Ovary (tissue), 9 donors: Measurements from ENCODE around the gene FOXQ1. TPM values are rescaled to one million over a fixed set of nuclear protein-coding genes. Genes with fewer than 3 reads are reported as not detected.

Source experiments
- DNase-seq, 5 donors: peaks; one replicate each; pipeline ENCODE4 v3.0.0-alpha.2; 2019 to 2020
- H3K27ac ChIP-seq, 2 donors: fragments of 200-600 bp; one replicate each; pipeline versions ENCODE4 v1.5.1 to v1.8.0; 2019 to 2022
- H3K27me3 ChIP-seq: fragments of 200-600 bp; one replicate; pipeline ENCODE4 v1.8.0; 2022
- H3K36me3 ChIP-seq: fragments of 200-600 bp; sonication (generic); one replicate; pipeline ENCODE4 v1.5.1; 2019
- H3K4me1 ChIP-seq: one replicate; pipeline ENCODE4 v1.8.1; 2013; ENCODE audit warnings: mild to moderate bottlenecking, moderate library complexity; ENCODE audit not compliant: insufficient read depth
- H3K4me3 ChIP-seq: fragments of 200-600 bp; sonication (generic); one replicate; pipeline ENCODE4 v1.5.1; 2017
- H3K9me3 ChIP-seq, 2 donors: fragments of 200-600 bp in 1 of 2; sonication (generic) in 1 of 2; one replicate each; pipeline versions ENCODE4 v1.5.1 to v1.8.1; 2013 to 2019; ENCODE audit warnings: mild to moderate bottlenecking in 1 of 2, moderate library complexity in 1 of 2
- CTCF ChIP-seq, 3 donors: fragments of 450-650 bp in 2 of 3; fragments of 200-600 bp in 1 of 3; IDR thresholded peaks; one replicate each; pipeline versions ENCODE4 v1.5.1 to v1.8.0; 2016 to 2022; ENCODE audit warnings: antibody characterized with exemption in 3 of 3, mild to moderate bottlenecking in 1 of 3
- EP300 ChIP-seq: sonication (generic); formaldehyde crosslinking; IDR thresholded peaks from one replicate; pipeline ENCODE4 v1.6.1; 2017; ENCODE audit warnings: antibody characterized with exemption
- POLR2A ChIP-seq: fragments of 450-650 bp; IDR thresholded peaks from one replicate; pipeline ENCODE4 v1.6.1; 2017; ENCODE audit warnings: antibody characterized with exemption, mild to moderate bottlenecking, moderate library complexity
- WGBS, 3 donors: extraction: QIAGEN DNeasy Blood & Tissue Kit in 1 of 3; methylation state at CpG; one replicate each; pipeline versions ENCODE4 v1.1.5 to v1.1.7; 2013 to 2017; 5-methylcytosine and 5-hydroxymethylcytosine counted together
- intact Hi-C, 4 donors: fragments of 100-400 bp; cut with DNase I; formaldehyde crosslinking; loops; one replicate each; pipeline versions ENCODE4 v1.11.0 to v1.15.1; 2022 to 2023
- polyA plus RNA-seq, 2 donors: library from polyadenylated mRNA; stranded (reverse); fragments of 200-250 nt in 1 of 2; fragments of 350-450 nt in 1 of 2; fragmentation: Illumina TruSeq in 1 of 2; extraction: RNeasy Lipid Tissue Mini Kit (QIAGEN cat#74804) in 1 of 2; gene quantifications; one replicate each; pipeline ENCODE4 v1.2.3, GENCODE V29; 2013 to 2014
- total RNA-seq, 7 donors: library from RNA; depleted of rRNA in 2 of 7; stranded (reverse); fragments of >200 nt in 2 of 7; fragmentation: NEBNext Ultra II Directional in 3 of 7; extraction: Animal tissue kit (Norgen Biotek cat#: 25700) in 3 of 7; gene quantifications; one replicate each; pipeline versions ENCODE4 v1.1.0 to v1.2.4, GENCODE V29; 2016 to 2023
- donor health status: DM: no; HTN: no; CAD: no; lungs with moderate emphysema.
- donor health status: DM: no; HTN: no; CAD: no.
- donor health status: Bipolar disorder and iron deficiency.
- donor health status: DM: yes; HTN: yes; CAD: no.
- donor health status: DM: no; HTN: no; CAD: no.
- donor health status: DM: yes; HTN: yes; CAD: no.

The FOXQ1 gene
- total and polyA plus RNA-seq, 9 donors, result 0.07 to 4.3 (median 0.77) TPM; not detected in 1

- DNase-seq, result no peak
- no peak overlapping the region for H3K4me3 ChIP-seq
- H3K36me3 ChIP-seq, result no peaks in the 10 kb centered on the region
- intact Hi-C loops, result no loop called here
- TF ChIP-seq EP300, result no peak
- no peak for TF ChIP-seq CTCF (IDR thresholded peaks at IDR 0.05)
- TF ChIP-seq POLR2A, result no peak
- 71 to 86% (median 79%) methylated on average over 18 of the region's 18 CpGs for WGBS, 3 donors
- no peak overlapping the region for H3K27ac ChIP-seq
- H3K4me1 ChIP-seq, result no peaks in the 10 kb centered on the region
- H3K9me3 ChIP-seq, result no peaks in the 10 kb centered on the region
- no peaks in the 10 kb centered on the region for H3K27me3 ChIP-seq
Measured at GRCh38 chr6:1267790-1268762, 43.8 kb upstream of the FOXQ1 start.

GRCh38 chr6:1271071-1271763 is 40.7 kb upstream of the FOXQ1 start:
- Histone ChIP-seq H3K27ac (no peak overlapping the region), H3K9me3 (no peaks in the 10 kb centered on the region), H3K4me3 (no peak overlapping the region), H3K36me3 (no peaks in the 10 kb centered on the region), H3K27me3 (no peaks in the 10 kb centered on the region), H3K4me1 (no peaks in the 10 kb centered on the region)
- intact Hi-C loops, result no loop called here
- TF ChIP-seq POLR2A, result no peak
- TF ChIP-seq EP300, result no peak
- no peak for TF ChIP-seq CTCF (IDR thresholded peaks at IDR 0.05)
- no peak for DNase-seq
- WGBS, 3 donors, result 80 to 83% (median 82%) methylated on average over 11 of the region's 11 CpGs

GRCh38 chr6:1278061-1278720 is 33.7 kb upstream of the FOXQ1 start:
- Histone ChIP-seq H3K4me3 (no peak overlapping the region), H3K36me3 (no peaks in the 10 kb centered on the region), H3K9me3 (no peaks in the 10 kb centered on the region), H3K4me1 (no peaks in the 10 kb centered on the region), H3K27me3 (no peaks in the 10 kb centered on the region), H3K27ac (no peak overlapping the region)
- intact Hi-C loops, result no loop called here
- no peak for TF ChIP-seq CTCF (IDR thresholded peaks at IDR 0.05)
- no peak for TF ChIP-seq EP300
- TF ChIP-seq POLR2A, result no peak
- WGBS, 3 donors, result 45 to 70% (median 54%) methylated on average over 5 of the region's 5 CpGs
- DNase-seq, result no peak

GRCh38 chr6:1279065-1279464 is 32.8 kb upstream of the FOXQ1 start:
- intact Hi-C loops, result no loop called here
- Histone ChIP-seq H3K36me3 (no peaks in the 10 kb centered on the region), H3K27me3 (no peaks in the 10 kb centered on the region), H3K4me1 (no peaks in the 10 kb centered on the region), H3K9me3 (no peaks in the 10 kb centered on the region), H3K27ac (no peak overlapping the region), H3K4me3 (no peak overlapping the region)
- TF ChIP-seq EP300 (no peak), POLR2A (no peak), CTCF (IDR thresholded peaks at IDR 0.05) (no peak)
- no peak for DNase-seq
- 77 to 82% (median 81%) methylated on average over 4 of the region's 4 CpGs for WGBS, 3 donors
